Stomach smooth muscle (tissue), 2 donors: ENCODE results near the gene FAHD1.
A peak's percentile ranks its signal among the peaks of the same experiment; 100 is the strongest.

Experiments
- H3K27ac ChIP-seq: one replicate; pipeline ENCODE4 v1.7.0; 2013; ENCODE audit warnings: mild to moderate bottlenecking, low read length, inconsistent platforms
- H3K27me3 ChIP-seq, 2 donors: one replicate each; pipeline ENCODE4 v1.7.0; 2013; ENCODE audit warnings: low read length in 2 of 2; ENCODE audit not compliant: insufficient read depth in 2 of 2, control insufficient read depth in 1 of 2
- H3K36me3 ChIP-seq, 2 donors: one replicate each; pipeline ENCODE4 v1.7.0; 2013; ENCODE audit warnings: low read length in 2 of 2; ENCODE audit not compliant: control insufficient read depth in 2 of 2, insufficient read depth in 2 of 2
- H3K4me1 ChIP-seq: one replicate; pipeline ENCODE4 v1.7.0; 2013; ENCODE audit warnings: low read length; ENCODE audit not compliant: control insufficient read depth, insufficient read depth
- H3K4me3 ChIP-seq, 2 donors: one replicate each; pipeline ENCODE4 v1.7.0; 2013; ENCODE audit warnings: low read length in 2 of 2
- H3K9ac ChIP-seq, 2 donors: one replicate each; pipeline ENCODE4 v1.7.0; 2013; ENCODE audit warnings: low read length in 2 of 2, mild to moderate bottlenecking in 1 of 2
- H3K9me3 ChIP-seq, 2 donors: one replicate each; pipeline ENCODE4 v1.7.0; 2013; ENCODE audit warnings: low read length in 2 of 2; ENCODE audit not compliant: control insufficient read depth in 2 of 2
- donor health status: healthy.
- donor health status: Pancreatic carcinoma.

Gene FAHD1

GRCh38 chr16:1782408-1783264 lies 44.4 kb upstream of the FAHD1 start, which contains the start of the genes NUBP2 and SPSB3:
Gene NUBP2, plus strand, starts transcription at chr16:1782960. Its CDS starts 61 bp downstream, at chr16:1783021.
Gene SPSB3, minus strand, starts transcription at chr16:1782571. Its CDS starts 1,088 bp downstream, at chr16:1781483.
- H3K36me3 ChIP-seq, result peaks cover 6 to 25% of the 10 kb centered on the region in 2 donors
- no peaks in the 10 kb centered on the region for H3K9me3 ChIP-seq
- no peaks in the 10 kb centered on the region for H3K27me3 ChIP-seq
- peak within 1 kb of the TSS; percentile 76 to 91 for H3K9ac ChIP-seq
- peaks cover 39% of the 10 kb centered on the region for H3K4me1 ChIP-seq
- peak within 1 kb of the TSS; percentile 73 for H3K27ac ChIP-seq
- H3K4me3 ChIP-seq, result peak within 1 kb of the TSS; percentile 86 to 94

GRCh38 chr16:1784977-1785845 lies 41.8 kb upstream of the FAHD1 start:
- Histone ChIP-seq H3K27ac (no peak overlapping the region), H3K9ac (no peak overlapping the region), H3K27me3 (no peaks in the 10 kb centered on the region), H3K4me3 (no peak overlapping the region), H3K4me1 (peaks cover 35% of the 10 kb centered on the region), H3K9me3 (no peaks in the 10 kb centered on the region), H3K36me3 (peaks cover 14 to 24% of the 10 kb centered on the region in 2 donors)

GRCh38 chr16:1785846-1786170 lies 41.2 kb upstream of the FAHD1 start:
- no peaks in the 10 kb centered on the region for H3K27me3 ChIP-seq
- H3K4me1 ChIP-seq, result peaks cover 32% of the 10 kb centered on the region
- no peak overlapping the region for H3K9ac ChIP-seq
- peaks cover 14 to 24% of the 10 kb centered on the region in 2 donors for H3K36me3 ChIP-seq
- no peak overlapping the region for H3K27ac ChIP-seq
- H3K4me3 ChIP-seq, result no peak overlapping the region
- H3K9me3 ChIP-seq, result no peaks in the 10 kb centered on the region

GRCh38 chr16:1786242-1787055 lies 40.6 kb upstream of the FAHD1 start:
- H3K9me3 ChIP-seq, result no peaks in the 10 kb centered on the region
- no peak overlapping the region for H3K4me3 ChIP-seq
- H3K27me3 ChIP-seq, result no peaks in the 10 kb centered on the region
- H3K9ac ChIP-seq, result no peak overlapping the region
- peaks cover 26% of the 10 kb centered on the region for H3K4me1 ChIP-seq
- H3K27ac ChIP-seq, result no peak overlapping the region
- peaks cover 14 to 20% of the 10 kb centered on the region in 2 donors for H3K36me3 ChIP-seq

- H3K4me3 ChIP-seq, result no peak overlapping the region
- no peak overlapping the region for H3K27ac ChIP-seq
- no peak overlapping the region for H3K9ac ChIP-seq
- no peaks in the 10 kb centered on the region for H3K9me3 ChIP-seq
- no peaks in the 10 kb centered on the region for H3K27me3 ChIP-seq
- peaks cover 14 to 20% of the 10 kb centered on the region in 2 donors for H3K36me3 ChIP-seq
- peaks cover 20% of the 10 kb centered on the region for H3K4me1 ChIP-seq
Measured at GRCh38 chr16:1787056-1787321, 40.0 kb upstream of the FAHD1 start.

GRCh38 chr16:1787322-1788094 lies 39.5 kb upstream of the FAHD1 start:
- Histone ChIP-seq H3K36me3 (peaks cover 14 to 20% of the 10 kb centered on the region in 2 donors), H3K9me3 (no peaks in the 10 kb centered on the region), H3K4me3 (no peak overlapping the region), H3K9ac (no peak overlapping the region), H3K27me3 (no peaks in the 10 kb centered on the region), H3K4me1 (peaks cover 19% of the 10 kb centered on the region), H3K27ac (no peak overlapping the region)

GRCh38 chr16:1788095-1788707 lies 38.8 kb upstream of the FAHD1 start:
- H3K9me3 ChIP-seq, result no peaks in the 10 kb centered on the region
- peaks cover 14 to 20% of the 10 kb centered on the region in 2 donors for H3K36me3 ChIP-seq
- no peaks in the 10 kb centered on the region for H3K27me3 ChIP-seq
- peaks cover 18% of the 10 kb centered on the region for H3K4me1 ChIP-seq
- no peak overlapping the region for H3K4me3 ChIP-seq
- H3K27ac ChIP-seq, result no peak overlapping the region
- no peak overlapping the region for H3K9ac ChIP-seq

GRCh38 chr16:1788708-1789100 lies 38.3 kb upstream of the FAHD1 start:
- no peak overlapping the region for H3K27ac ChIP-seq
- H3K4me3 ChIP-seq, result no peak overlapping the region
- no peaks in the 10 kb centered on the region for H3K27me3 ChIP-seq
- peaks cover 14% of the 10 kb centered on the region for H3K4me1 ChIP-seq
- H3K9ac ChIP-seq, result no peak overlapping the region
- no peaks in the 10 kb centered on the region for H3K9me3 ChIP-seq
- peaks cover 14 to 20% of the 10 kb centered on the region in 2 donors for H3K36me3 ChIP-seq

GRCh38 chr16:1789643-1790045 lies 37.4 kb upstream of the FAHD1 start:
- Histone ChIP-seq H3K27me3 (no peaks in the 10 kb centered on the region), H3K27ac (no peak overlapping the region)

More at GRCh38 chr16:1789643-1790045, 37.4 kb upstream of the FAHD1 start:
- Histone ChIP-seq H3K4me1 (peaks cover 8% of the 10 kb centered on the region), H3K4me3 (no peak overlapping the region), H3K36me3 (peaks cover 14 to 20% of the 10 kb centered on the region in 2 donors), H3K9me3 (no peaks in the 10 kb centered on the region), H3K9ac (no peak overlapping the region)
